RWPE1 (cell line): Measurements from ENCODE around the gene KCNMA1.

Experiments used
- CTCF ChIA-PET: fragments of 350-600 bp; sonication (Branson Sonifier 250); formaldehyde crosslinking; extraction: SDS; loops from one replicate; lab custom pipeline; 2021; lab: Yijun Ruan, JAX
- POLR2A ChIA-PET: fragments of 400-600 bp; formaldehyde crosslinking; extraction: SDS; loops from one replicate; lab custom pipeline; 2020; ENCODE audit warnings: antibody characterized with exemption; ENCODE audit not compliant: low non-redundant PET; lab: Yijun Ruan, JAX
- DNase-seq: peaks from one replicate; pipeline ENCODE4 v3.0.0; 2012; ENCODE audit warnings: low spot score
- H3K27ac ChIP-seq: fragments of 450-650 bp; 2 replicates; pipeline ENCODE4 v1.5.1; 2017
- CTCF ChIP-seq: fragments of 450-650 bp; conservative IDR thresholded peaks from 2 replicates; pipeline ENCODE4 v1.5.1; 2017; ENCODE audit warnings: low read depth, mild to moderate bottlenecking

Gene KCNMA1

GRCh38 chr10:77051837-77052236 is 585.8 kb downstream of the KCNMA1 start:
- no peak overlapping the region for H3K27ac ChIP-seq
- no peak for TF ChIP-seq CTCF
- DNase-seq, result no peak
- ChIA-PET POLR2A (no interaction called here), CTCF (no interaction called here)

- no peak overlapping the region for H3K27ac ChIP-seq
- CTCF ChIA-PET, result no interaction called here
- TF ChIP-seq CTCF, result no peak
- POLR2A ChIA-PET, result no interaction called here
- no peak for DNase-seq
These were observed 587.7 kb downstream of the KCNMA1 start for GRCh38 chr10:77049896-77050295.

GRCh38 chr10:77049146-77049545 is 588.5 kb downstream of the KCNMA1 start:
- DNase-seq, result no peak
- no peak overlapping the region for H3K27ac ChIP-seq
- POLR2A ChIA-PET, result no interaction called here
- CTCF ChIA-PET, result no interaction called here
- no peak for TF ChIP-seq CTCF

GRCh38 chr10:77045085-77045484 is 592.5 kb downstream of the KCNMA1 start:
- no peak overlapping the region for H3K27ac ChIP-seq
- TF ChIP-seq CTCF, result no peak
- CTCF ChIA-PET, result no interaction called here
- POLR2A ChIA-PET, result no interaction called here
- DNase-seq, result no peak

- H3K27ac ChIP-seq, result no peak overlapping the region
- POLR2A ChIA-PET, result no interaction called here
- DNase-seq, result no peak
- CTCF ChIA-PET, result no interaction called here
- TF ChIP-seq CTCF, result no peak
These were observed 594.2 kb downstream of the KCNMA1 start for GRCh38 chr10:77043420-77043763.

GRCh38 chr10:77042706-77043419 is 594.7 kb downstream of the KCNMA1 start:
- no peak for TF ChIP-seq CTCF
- no peak for DNase-seq
- ChIA-PET CTCF (interaction anchor here (0.7 kb wide), 1 partner anchor 423 kb away, joined by 4 read pairs; no protein-coding TSS in a partner anchor), POLR2A (no interaction called here)
- no peak overlapping the region for H3K27ac ChIP-seq
